SK-N-SH (cell line): ENCODE measurements around the gene ZNG1E. TPM values are rescaled to one million over a fixed set of nuclear protein-coding genes. Genes with fewer than 3 reads are reported as not detected.
A peak's percentile ranks its signal among the peaks of the same experiment; 100 is the strongest.
"Not testable (repeated sequence)": the region's sequence is repeated elsewhere in the genome, so short reads cannot be mapped to it uniquely, and the experiment has no call there.

Experiments
- CTCF ChIA-PET: fragments of 300-600, 350-600 bp; formaldehyde crosslinking; extraction: SDS; loops from one replicate; lab custom pipeline; 2021; lab: Yijun Ruan, JAX
- POLR2A ChIA-PET: fragments of 350-600 bp; sonication (Branson Sonifier 250); formaldehyde crosslinking; extraction: SDS; loops from one replicate; lab custom pipeline; 2020; ENCODE audit warnings: antibody characterized with exemption, inconsistent platforms; lab: Yijun Ruan, JAX
- DNase-seq: peaks from one replicate; pipeline ENCODE4 v3.0.0; 2012
- H2AFZ ChIP-seq: fragments of 200-600 bp; sonication (generic); 2 replicates; pipeline ENCODE4 v1.8.1; 2016; ENCODE audit warnings: antibody characterized with exemption, mild to moderate bottlenecking, low read depth
- H3F3A ChIP-seq: fragments of 200-600 bp; sonication (generic); replicated peaks from 2 replicates; pipeline ENCODE3; 2016; ENCODE audit warnings: antibody characterized with exemption, mild to moderate bottlenecking; ENCODE audit not compliant: insufficient read depth
- H3K27ac ChIP-seq, 2 experiments: fragments of 200-500 bp in 1 of 2; fragments of 200-600 bp in 1 of 2; sonication (Bioruptor generic) in 1 of 2; sonication (generic), shearing (Covaris generic) in 1 of 2; 2 replicates each; pipeline versions ENCODE4 v1.5.1 to v1.6.1; 2014 to 2016; ENCODE audit warnings: low read depth in 2 of 2, inconsistent platforms in 1 of 2, low read length in 1 of 2, mild to moderate bottlenecking in 1 of 2, mixed read lengths in 1 of 2
- H3K27me3 ChIP-seq: fragments of 200-600 bp; sonication (generic), shearing (Covaris generic); 2 replicates; pipeline ENCODE4 v1.6.1; 2016; ENCODE audit warnings: mixed run types; ENCODE audit not compliant: insufficient read depth
- H3K36me3 ChIP-seq, 2 experiments: fragments of 200-500 bp in 1 of 2; fragments of 200-600 bp in 1 of 2; sonication (Bioruptor generic) in 1 of 2; sonication (generic) in 1 of 2; replicated peaks in 1 of 2; 2 replicates each; pipeline versions ENCODE3 to v1.5.1; 2014 to 2016; ENCODE audit warnings: low read length in 1 of 2, mild to moderate bottlenecking in 1 of 2; ENCODE audit not compliant: insufficient read depth in 2 of 2, control insufficient read depth in 1 of 2
- H3K4me1 ChIP-seq, 2 experiments: fragments of 200-500 bp in 1 of 2; fragments of 200-600 bp in 1 of 2; sonication (Bioruptor generic) in 1 of 2; sonication (generic), shearing (Covaris generic) in 1 of 2; 2 replicates each; pipeline versions ENCODE4 v1.5.1 to v1.6.1; 2014 to 2016; ENCODE audit warnings: low read depth in 1 of 2, low read length in 1 of 2, mixed run types in 1 of 2; ENCODE audit not compliant: insufficient read depth in 2 of 2, control insufficient read depth in 1 of 2
- H3K4me2 ChIP-seq: fragments of 200-600 bp; sonication (generic), shearing (Covaris generic); 2 replicates; pipeline ENCODE4 v1.6.1; 2017; ENCODE audit warnings: mixed run types
- H3K4me3 ChIP-seq, 2 experiments: fragments of 200-500 bp in 1 of 2; fragments of 200-600 bp in 1 of 2; sonication (Bioruptor generic) in 1 of 2; sonication (generic), shearing (Covaris generic) in 1 of 2; 2 replicates each; pipeline versions ENCODE4 v1.5.1 to v1.8.1; 2014 to 2016; ENCODE audit warnings: low read depth in 2 of 2, inconsistent platforms in 1 of 2, low read length in 1 of 2, mild to moderate bottlenecking in 1 of 2, mixed read lengths in 1 of 2, moderate library complexity in 1 of 2
- H3K79me2 ChIP-seq: fragments of 200-600 bp; sonication (generic); 2 replicates; pipeline ENCODE4 v1.8.1; 2017; ENCODE audit warnings: mild to moderate bottlenecking; ENCODE audit not compliant: insufficient read depth
- H3K9ac ChIP-seq: fragments of 200-600 bp; sonication (generic); 2 replicates; pipeline ENCODE4 v1.6.1; 2017; ENCODE audit warnings: mixed run types
- H3K9me2 ChIP-seq: fragments of 200-600 bp; sonication (generic); 2 replicates; pipeline ENCODE4 v1.6.1; 2017; ENCODE audit warnings: mixed run types
- H3K9me3 ChIP-seq: fragments of 200-600 bp; sonication (generic); 2 replicates; pipeline ENCODE4 v1.6.1; 2017; ENCODE audit warnings: mixed run types, mild to moderate bottlenecking, moderate library complexity
- H4K20me1 ChIP-seq: fragments of 200-600 bp; sonication (generic); 2 replicates; pipeline ENCODE4 v1.6.1; 2017; ENCODE audit warnings: mild to moderate bottlenecking, mixed run types; ENCODE audit not compliant: insufficient read depth
- RAD21 ChIP-seq: IDR thresholded peaks from 2 replicates; pipeline ENCODE4 v1.6.1; 2012; ENCODE audit warnings: mild to moderate bottlenecking, low read length
- SMC3 ChIP-seq: IDR thresholded peaks from 2 replicates; pipeline ENCODE4 v1.6.1; 2012; ENCODE audit warnings: low read depth, low read length, improper control_type of control experiment
- WGBS: methylation state at CpG from one replicate; pipeline ENCODE4 v1.1.6; 2017; ENCODE audit warnings: low lambda C conversion rate; 5-methylcytosine and 5-hydroxymethylcytosine counted together
- polyA plus RNA-seq, 3 experiments: library from polyadenylated mRNA; depleted of rRNA; stranded (reverse); fragments of >200 nt; gene quantifications; 2 replicates each; pipeline ENCODE4 v1.2.3, GENCODE V29; 2012
- TF ChIP-seq, protein P1 (sequence below): fragments of 200-600 bp; sonication (generic); IDR thresholded peaks from 2 replicates; pipeline ENCODE4 v1.6.1; 2017; ENCODE audit warnings: antibody characterized with exemption, mild to moderate bottlenecking, moderate library complexity

The ZNG1E gene
- polyA plus RNA-seq, 1 of the 3 experiments (the other 2 are of a cell fraction) = 33.5 TPM

DNA sequence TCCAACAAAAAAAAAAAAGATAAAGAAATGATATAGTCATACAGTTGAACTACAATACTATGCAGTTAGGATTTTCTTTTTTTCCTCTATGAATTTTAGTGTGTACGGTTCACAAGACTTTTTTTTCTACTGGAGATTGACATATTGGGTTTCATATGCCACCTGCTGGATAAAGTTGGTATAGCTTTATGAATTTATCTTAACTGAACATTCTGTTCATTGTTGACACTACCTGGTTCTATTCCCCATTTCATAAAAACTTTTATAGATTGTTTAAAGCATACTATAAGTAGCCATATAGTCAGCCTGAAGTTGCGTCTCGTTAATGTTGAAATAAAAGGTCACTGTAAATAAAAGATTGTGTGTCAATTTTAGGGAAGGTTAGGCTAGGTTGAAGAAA, 2.8 kb downstream of the ZNG1E start:
- 17% methylated on average over 3 of the region's 3 CpGs for WGBS
- H3K27ac ChIP-seq, H3K4me3 ChIP-seq, H3K9ac ChIP-seq, H3K4me2 ChIP-seq, H3F3A ChIP-seq, H3K9me3 ChIP-seq, H3K36me3 ChIP-seq, H3K4me1 ChIP-seq, H3K27me3 ChIP-seq, CTCF ChIA-PET, H4K20me1 ChIP-seq, H3K9me2 ChIP-seq, H2AFZ ChIP-seq, POLR2A ChIA-PET, H3K79me2 ChIP-seq, DNase-seq: not testable (repeated sequence)
- TF ChIP-seq SMC3 (0 out of 2 replicates have a peak, but pooled peaks have one; percentile 12), RAD21 (peak; percentile 39)
- TF ChIP-seq, protein P1, sequence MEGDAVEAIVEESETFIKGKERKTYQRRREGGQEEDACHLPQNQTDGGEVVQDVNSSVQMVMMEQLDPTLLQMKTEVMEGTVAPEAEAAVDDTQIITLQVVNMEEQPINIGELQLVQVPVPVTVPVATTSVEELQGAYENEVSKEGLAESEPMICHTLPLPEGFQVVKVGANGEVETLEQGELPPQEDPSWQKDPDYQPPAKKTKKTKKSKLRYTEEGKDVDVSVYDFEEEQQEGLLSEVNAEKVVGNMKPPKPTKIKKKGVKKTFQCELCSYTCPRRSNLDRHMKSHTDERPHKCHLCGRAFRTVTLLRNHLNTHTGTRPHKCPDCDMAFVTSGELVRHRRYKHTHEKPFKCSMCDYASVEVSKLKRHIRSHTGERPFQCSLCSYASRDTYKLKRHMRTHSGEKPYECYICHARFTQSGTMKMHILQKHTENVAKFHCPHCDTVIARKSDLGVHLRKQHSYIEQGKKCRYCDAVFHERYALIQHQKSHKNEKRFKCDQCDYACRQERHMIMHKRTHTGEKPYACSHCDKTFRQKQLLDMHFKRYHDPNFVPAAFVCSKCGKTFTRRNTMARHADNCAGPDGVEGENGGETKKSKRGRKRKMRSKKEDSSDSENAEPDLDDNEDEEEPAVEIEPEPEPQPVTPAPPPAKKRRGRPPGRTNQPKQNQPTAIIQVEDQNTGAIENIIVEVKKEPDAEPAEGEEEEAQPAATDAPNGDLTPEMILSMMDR = peak; percentile 39

DNA sequence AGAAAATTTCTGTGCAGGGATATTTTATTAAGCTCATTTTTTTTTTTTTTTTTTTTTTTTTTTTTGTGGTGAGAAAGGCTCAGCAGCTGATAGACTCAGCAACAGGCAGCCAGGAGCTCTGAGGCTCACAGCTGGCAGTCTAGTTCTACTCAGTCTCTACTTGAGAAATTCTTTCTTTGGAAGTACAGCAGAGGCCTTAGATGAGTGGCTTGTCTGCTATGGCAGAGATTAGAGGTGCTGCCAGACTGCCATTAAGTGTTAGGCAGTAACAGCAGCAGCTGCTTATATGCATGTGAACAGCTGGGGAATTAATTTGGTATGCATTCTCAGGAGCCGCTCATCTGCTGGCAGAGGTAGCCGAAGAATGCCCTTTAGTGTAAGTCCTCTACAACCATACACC, 27.8 kb downstream of the ZNG1E start:
- POLR2A ChIA-PET, H3K36me3 ChIP-seq, H3K9me3 ChIP-seq, H3K4me1 ChIP-seq, H3K4me3 ChIP-seq, H3K4me2 ChIP-seq, H4K20me1 ChIP-seq, H3K9ac ChIP-seq, H3F3A ChIP-seq, H2AFZ ChIP-seq, H3K27me3 ChIP-seq, H3K79me2 ChIP-seq, DNase-seq, CTCF ChIA-PET, H3K9me2 ChIP-seq, H3K27ac ChIP-seq: not testable (repeated sequence)
- no CpG with 5 or more reads among the region's 2 CpGs for WGBS

DNA sequence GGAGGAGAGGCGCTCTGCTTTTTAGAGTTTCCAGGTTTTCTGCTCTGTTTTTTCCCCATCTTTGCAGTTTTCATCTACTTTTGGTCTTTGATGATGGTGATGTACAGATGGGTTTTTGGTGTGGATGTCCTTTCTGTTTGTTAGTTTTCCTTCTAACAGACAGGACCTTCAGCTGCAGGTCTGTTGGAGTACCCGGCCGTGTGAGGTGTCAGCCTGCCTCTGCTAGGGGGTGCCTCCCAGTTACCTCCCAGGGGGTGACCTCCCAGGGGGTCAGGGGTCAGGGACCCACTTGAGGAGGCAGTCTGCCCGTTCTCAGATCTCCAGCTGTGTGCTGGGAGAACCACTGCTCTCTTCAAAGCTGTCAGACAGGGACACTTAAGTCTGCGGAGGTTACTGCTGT, 38.7 kb downstream of the ZNG1E start:
- DNase-seq, H3K4me1 ChIP-seq, H3K27ac ChIP-seq, CTCF ChIA-PET, POLR2A ChIA-PET, H3K9ac ChIP-seq, H3K9me3 ChIP-seq, H2AFZ ChIP-seq, H3K9me2 ChIP-seq, H3K79me2 ChIP-seq, H3K4me2 ChIP-seq, H3K27me3 ChIP-seq, H4K20me1 ChIP-seq, H3K36me3 ChIP-seq, H3K4me3 ChIP-seq, H3F3A ChIP-seq: not testable (repeated sequence)
- 94% methylated on average over 3 of the region's 5 CpGs for WGBS

DNA sequence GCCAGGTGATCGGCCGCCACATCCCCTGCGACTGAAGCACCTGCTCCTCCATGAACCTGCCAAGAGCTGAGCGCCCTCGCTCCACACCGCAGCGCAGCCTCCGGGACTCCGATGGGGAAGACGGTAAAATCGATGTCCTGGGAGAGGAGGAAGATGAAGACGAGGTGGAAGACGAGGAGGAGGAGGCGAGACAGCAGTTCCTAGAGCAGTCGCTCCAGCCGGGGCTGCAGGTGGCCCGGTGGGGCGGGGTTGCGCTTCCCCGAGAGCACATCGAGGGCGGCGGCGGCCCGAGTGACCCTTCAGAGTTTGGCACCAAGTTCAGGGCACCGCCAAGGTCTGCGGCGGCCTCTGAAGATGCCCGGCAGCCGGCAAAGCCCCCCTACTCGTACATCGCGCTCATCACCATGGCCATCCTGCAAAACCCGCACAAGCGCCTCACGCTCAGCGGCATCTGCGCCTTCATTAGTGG, 61.4 kb downstream of the ZNG1E start, which contains the start of gene FOXD4L4:
TSS of gene FOXD4L4 (plus strand) at position 51 of the 469 bp plus-strand sequence. CDS start at position 51, 0 bp downstream.
- H3K36me3 ChIP-seq, H2AFZ ChIP-seq, H3K27me3 ChIP-seq, CTCF ChIA-PET, H3K27ac ChIP-seq, H3K9me3 ChIP-seq, DNase-seq, H3K4me2 ChIP-seq, H3F3A ChIP-seq, H3K4me1 ChIP-seq, POLR2A ChIA-PET, H3K4me3 ChIP-seq, H3K79me2 ChIP-seq, H3K9me2 ChIP-seq, H3K9ac ChIP-seq, H4K20me1 ChIP-seq: not testable (repeated sequence)
- 78% methylated on average over 20 of the region's 38 CpGs for WGBS

DNA sequence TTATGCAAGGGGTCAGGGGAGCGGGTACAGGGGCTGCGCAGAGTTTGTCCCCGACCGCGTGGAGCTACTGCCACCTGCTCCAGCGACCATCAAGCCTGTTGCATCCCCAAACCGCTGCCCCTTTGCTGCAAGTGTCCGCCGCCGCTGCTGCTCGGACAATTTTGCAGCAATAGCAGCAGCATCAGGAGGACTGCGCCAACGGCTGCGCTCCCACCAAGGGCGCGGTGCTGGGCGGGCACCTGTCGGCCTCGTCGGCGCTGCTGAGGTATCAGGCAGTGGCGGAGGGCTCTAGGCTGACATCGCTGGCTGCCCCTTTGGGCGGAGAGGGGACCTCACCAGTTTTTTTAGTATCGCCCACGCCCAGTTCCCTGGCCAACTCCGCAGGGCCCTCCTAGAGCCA, 62.4 kb downstream of the ZNG1E start:
- H2AFZ ChIP-seq, H3K9ac ChIP-seq, H3K79me2 ChIP-seq, H3K4me1 ChIP-seq, H3K27ac ChIP-seq, DNase-seq, H3F3A ChIP-seq, H4K20me1 ChIP-seq, CTCF ChIA-PET, H3K9me2 ChIP-seq, POLR2A ChIA-PET, H3K4me2 ChIP-seq, H3K27me3 ChIP-seq, H3K36me3 ChIP-seq, H3K4me3 ChIP-seq, H3K9me3 ChIP-seq: not testable (repeated sequence)
- no CpG with 5 or more reads among the region's 27 CpGs for WGBS
